ENCODE measurements around the gene HSPB7. TPM values are rescaled to one million over a fixed set of nuclear protein-coding genes. Genes with fewer than 3 reads are reported as not detected.

HSPB7 gene
- total RNA-seq: 0.06 TPM in 1 of 2 replicates, not detected in the other

GRCh38 chr1:16017461-16018303 lies at the start of gene HSPB7:
Gene HSPB7 (minus strand): TSS chr1:16018043. CDS start chr1:16017963, 80 bp downstream.

GRCh38 chr1:16043521-16043920 lies 25.7 kb upstream of the HSPB7 start, which contains the start of gene CLCNKB:
Gene CLCNKB (plus strand): TSS chr1:16043782. CDS start chr1:16044493, 711 bp downstream.

GRCh38 chr1:16021681-16022080 lies 3.8 kb upstream of the HSPB7 start, which contains the start of gene CLCNKA:
Gene CLCNKA (plus strand): TSS chr1:16022036. CDS start chr1:16022620, 584 bp downstream.

GRCh38 chr1:15975805-15976680 lies 41.8 kb downstream of the HSPB7 start, which contains the start of gene ZBTB17:
Gene ZBTB17 (minus strand): TSS chr1:15976101. CDS start chr1:15948495, 27,606 bp downstream.

Other genes starting within 250 kb of the HSPB7 start
- 4.7 and 7.2 TPM in 2 replicates for gene UQCRHL, start 210.4 kb downstream of the HSPB7 start, total RNA-seq
- gene SPEN, start 170.3 kb downstream of the HSPB7 start, total RNA-seq: 10.5 and 35.6 TPM in 2 replicates
- 39.8 and 58.2 TPM in 2 replicates for gene ZBTB17, start 41.9 kb downstream of the HSPB7 start, total RNA-seq
- 0.57 TPM in 1 of 2 replicates, not detected in the other for gene SRARP, start 13.8 kb downstream of the HSPB7 start, total RNA-seq
- not detected in 2 replicates for gene CLCNKA, start 4.0 kb upstream of the HSPB7 start, total RNA-seq
- under 0.01 TPM in 1 of 2 replicates, not detected in the other for gene CLCNKB, start 25.7 kb upstream of the HSPB7 start, total RNA-seq
- under 0.01 TPM in 1 of 2 replicates, not detected in the other for gene FAM131C, start 55.6 kb upstream of the HSPB7 start, total RNA-seq
- 72.7 and 298 TPM in 2 replicates for gene EPHA2, start 138.0 kb upstream of the HSPB7 start, total RNA-seq
- 2.8 and 6.2 TPM in 2 replicates for gene ARHGEF19, start 194.6 kb upstream of the HSPB7 start, total RNA-seq
- gene CPLANE2, start 219.1 kb upstream of the HSPB7 start, total RNA-seq: 7.1 and 12.3 TPM in 2 replicates

All from bladder microvascular endothelial cell (primary cell).